B cell (primary cell): ENCODE data around the gene STYX. TPM values are rescaled to one million over a fixed set of nuclear protein-coding genes. Genes with fewer than 3 reads are reported as not detected.

ENCODE experiments used
- ATAC-seq: fragments of 200-7000 bp; cut with Tn5 transposase; one replicate; pipeline ENCODE4 v1.10.0; 2021; ENCODE audit warnings: low read depth, mild to moderate bottlenecking, moderate number of reproducible peaks, moderate library complexity
- CTCF ChIA-PET: fragments of 350-600 bp; sonication (Branson Sonifier 250); formaldehyde crosslinking; loops from one replicate; lab custom pipeline; 2021; ENCODE audit warnings: antibody characterized with exemption, inconsistent platforms; lab: Charles Lee
- POLR2A ChIA-PET: fragments of 350-600 bp; sonication (Branson Sonifier 250); formaldehyde crosslinking; loops from one replicate; lab custom pipeline; 2021; ENCODE audit warnings: antibody characterized with exemption; lab: Charles Lee
- DNase-seq: peaks from one replicate; pipeline ENCODE4 v3.0.0; 2013
- H2AFZ ChIP-seq: 2 replicates; pipeline ENCODE4 v1.6.1; 2012; ENCODE audit warnings: mild to moderate bottlenecking, low read depth, low read length; ENCODE audit not compliant: insufficient read depth, poor library complexity, severe bottlenecking
- H3K27ac ChIP-seq, 2 donors: 1 replicate in 1 of 2; 2 replicates in 1 of 2; pipeline ENCODE4 v1.5.1; 2012 to 2013; ENCODE audit warnings: low read length in 2 of 2, mild to moderate bottlenecking in 2 of 2, moderate library complexity in 1 of 2
- H3K27me3 ChIP-seq, 4 experiments: fragments of 200-600 bp in 1 of 4; sonication (generic) in 1 of 4; replicated peaks in 1 of 4; 1 replicate in 2 of 4; 2 replicates in 2 of 4; pipeline versions ENCODE4 v1.6.1 to v1.7.0; 2013 to 2016; ENCODE audit warnings: low read length in 3 of 4, mild to moderate bottlenecking in 2 of 4, mixed read lengths in 1 of 4, moderate library complexity in 1 of 4; ENCODE audit not compliant: insufficient read depth in 4 of 4, control insufficient read depth in 3 of 4; ENCODE audit errors: control extremely low read depth in 1 of 4
- H3K36me3 ChIP-seq, 2 experiments: replicated peaks in 1 of 2; 1 replicate in 1 of 2; 2 replicates in 1 of 2; pipeline versions ENCODE4 v1.6.1 to v1.7.1; 2013; ENCODE audit warnings: low read length in 1 of 2; ENCODE audit not compliant: insufficient read depth in 2 of 2, control insufficient read depth in 1 of 2; ENCODE audit errors: control extremely low read depth in 1 of 2, extremely low read depth in 1 of 2
- H3K4me1 ChIP-seq, 2 donors: fragments of 200-600 bp in 1 of 2; sonication (generic) in 1 of 2; 1 replicate in 1 of 2; 2 replicates in 1 of 2; pipeline versions ENCODE4 v1.5.1 to v1.6.1; 2013 to 2017; ENCODE audit warnings: low read length in 2 of 2; ENCODE audit not compliant: control insufficient read depth in 2 of 2, insufficient read depth in 2 of 2
- H3K4me2 ChIP-seq: replicated peaks from 2 replicates; pipeline ENCODE3; 2012; ENCODE audit warnings: mild to moderate bottlenecking, low read depth, low read length; ENCODE audit not compliant: poor library complexity, severe bottlenecking
- H3K4me3 ChIP-seq, 5 experiments: fragments of 200-600 bp in 1 of 5; sonication (generic) in 1 of 5; 1 replicate in 3 of 5; 2 replicates in 2 of 5; pipeline versions ENCODE4 v1.5.1 to v1.7.0; 2011 to 2016; ENCODE audit warnings: low read length in 4 of 5, mild to moderate bottlenecking in 4 of 5, low read depth in 2 of 5, control low read depth in 1 of 5, moderate library complexity in 1 of 5; ENCODE audit not compliant: insufficient read depth in 1 of 5; ENCODE audit errors: control extremely low read depth in 1 of 5, extremely low read depth in 1 of 5
- H3K79me2 ChIP-seq: fragments of 200-600 bp; sonication (generic); one replicate; pipeline ENCODE4 v1.6.0; 2016; ENCODE audit warnings: low read length; ENCODE audit not compliant: control insufficient read depth, insufficient read depth
- H3K9ac ChIP-seq: fragments of 200-600 bp; sonication (generic); 2 replicates; pipeline ENCODE4 v1.6.1; 2017; ENCODE audit warnings: mild to moderate bottlenecking, low read length, moderate library complexity
- H3K9me3 ChIP-seq, 3 donors: one replicate each; pipeline versions ENCODE4 v1.6.1 to v1.7.1; 2013; ENCODE audit warnings: low read length in 2 of 3; ENCODE audit not compliant: control insufficient read depth in 2 of 3, insufficient read depth in 1 of 3; ENCODE audit errors: control extremely low read depth in 1 of 3
- H4K20me1 ChIP-seq: 2 replicates; pipeline ENCODE4 v1.6.0; 2012; ENCODE audit warnings: mild to moderate bottlenecking, low read length; ENCODE audit not compliant: insufficient read depth, control insufficient read depth, poor library complexity, severe bottlenecking
- H3K27ac Mint-ChIP-seq: one replicate; pipeline ENCODE4 v1.8.0; 2021; ENCODE audit warnings: mixed read lengths
- H3K27me3 Mint-ChIP-seq: one replicate; pipeline ENCODE4 v1.8.0; 2021; ENCODE audit warnings: mixed read lengths
- H3K4me1 Mint-ChIP-seq: one replicate; pipeline ENCODE4 v1.8.0; 2021; ENCODE audit warnings: mixed read lengths
- H3K4me3 Mint-ChIP-seq: one replicate; pipeline ENCODE4 v1.8.0; 2021; ENCODE audit warnings: mixed read lengths
- H3K9me3 Mint-ChIP-seq: one replicate; pipeline ENCODE4 v1.8.0; 2022; ENCODE audit warnings: mixed read lengths; ENCODE audit not compliant: insufficient read depth
- EZH2 ChIP-seq: IDR thresholded peaks from 2 replicates; pipeline ENCODE4 v1.6.1; 2012; ENCODE audit warnings: borderline replicate concordance, low read depth, mild to moderate bottlenecking, moderate library complexity, low read length; ENCODE audit not compliant: insufficient read depth, poor library complexity, severe bottlenecking
- WGBS: methylation state at CpG from one replicate; pipeline ENCODE4 v1.1.5; 2013; ENCODE audit warnings: missing lambda C conversion rate; ENCODE audit not compliant: insufficient coverage; 5-methylcytosine and 5-hydroxymethylcytosine counted together
- intact Hi-C: fragments of 100-400 bp; cut with micrococcal nuclease; formaldehyde crosslinking; loops from one replicate; pipeline ENCODE4 v1.10.0; 2022
- polyA minus RNA-seq: library from RNA; depleted of rRNA, polyadenylated mRNA; stranded (reverse); fragments of >200 nt; gene quantifications from 2 replicates; pipeline ENCODE4 v1.2.3, GENCODE V29; 2012
- polyA plus RNA-seq: library from polyadenylated mRNA; depleted of rRNA; stranded (reverse); fragments of >200 nt; gene quantifications from 2 replicates; pipeline ENCODE4 v1.2.3, GENCODE V29; 2012
- total RNA-seq, 2 donors: library from RNA; stranded (reverse); fragments of 120-200 nt in 1 of 2; gene quantifications; 1 replicate in 1 of 2; 2 replicates in 1 of 2; pipeline versions ENCODE4 v1.2.3 to v1.2.4, GENCODE V29; 2013 to 2022
- TF ChIP-seq, protein P1 (sequence below): fragments of 200-600 bp; IDR thresholded peaks from one replicate; pipeline ENCODE4 v1.8.0; 2022; ENCODE audit warnings: antibody characterized with exemption, mild to moderate bottlenecking

Gene STYX, protein sequence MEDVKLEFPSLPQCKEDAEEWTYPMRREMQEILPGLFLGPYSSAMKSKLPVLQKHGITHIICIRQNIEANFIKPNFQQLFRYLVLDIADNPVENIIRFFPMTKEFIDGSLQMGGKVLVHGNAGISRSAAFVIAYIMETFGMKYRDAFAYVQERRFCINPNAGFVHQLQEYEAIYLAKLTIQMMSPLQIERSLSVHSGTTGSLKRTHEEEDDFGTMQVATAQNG
- total RNA-seq (15.5 and 15.7 TPM in 2 replicates), polyA plus RNA-seq (5.0 and 5.8 TPM in 2 replicates), polyA minus RNA-seq (10.3 and 12.8 TPM in 2 replicates)
- 17.5 TPM for total RNA-seq (2013)

DNA sequence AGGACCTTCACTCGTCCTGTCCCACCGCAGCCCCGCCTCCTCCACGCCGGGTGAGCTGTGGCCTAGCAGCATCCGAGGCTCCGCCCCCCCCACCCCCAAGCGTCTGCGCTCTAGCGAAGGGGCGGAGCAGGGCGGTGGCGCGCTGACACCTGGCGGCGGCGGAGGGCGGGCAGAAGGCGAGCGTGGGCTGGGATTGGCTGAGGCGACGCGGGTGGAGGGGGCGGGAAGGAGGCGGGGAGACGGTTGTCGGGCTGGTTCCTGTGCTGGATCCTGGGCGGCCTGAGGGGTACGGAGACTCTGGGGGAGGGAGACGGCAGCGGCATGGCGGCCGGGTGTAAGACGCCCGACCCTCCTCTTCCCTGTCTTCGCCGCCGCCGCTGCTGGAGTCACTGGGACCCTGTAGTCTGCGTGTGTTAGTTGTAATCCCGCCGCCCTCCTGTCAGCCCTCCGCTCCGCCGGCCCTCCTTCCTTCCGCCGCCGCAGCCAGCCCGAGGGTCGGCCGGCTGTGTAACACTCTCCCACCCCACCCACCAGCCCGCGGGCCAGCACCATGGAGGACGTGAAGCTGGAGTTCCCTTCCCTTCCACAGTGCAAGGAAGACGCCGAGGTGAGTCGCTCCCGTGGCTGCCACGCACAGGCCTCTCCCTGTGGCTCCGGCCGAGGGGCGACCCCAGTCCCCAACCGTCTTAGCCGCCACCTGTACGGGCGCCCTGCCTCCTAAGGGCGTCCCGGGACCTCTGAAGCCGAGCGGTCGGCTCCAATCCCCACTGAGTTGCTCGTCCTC lies at the start of gene STYX:
STYX (plus strand) TSS at position 242 of the 784 bp plus-strand sequence; CDS start at position 551, 309 bp downstream.
- ChIA-PET POLR2A (interaction anchor here (0.9 to 1.4 kb wide), 4 partner anchors 12 to 61 kb away, joined by 3 to 7 read pairs (median 3); no protein-coding TSS in a partner anchor), CTCF (interaction anchor here (1.5 to 2.2 kb wide), 2 partner anchors 12 to 13 kb away, joined by 5 to 17 read pairs; no protein-coding TSS in a partner anchor)
- Histone ChIP-seq H3K36me3 (peaks cover 3 to 27% of the 10 kb centered on the region in 2 experiments), H3K9ac (peak within 1 kb of the TSS; percentile 86), H3K9me3 (no peaks in the 10 kb centered on the region), H3K79me2 (peaks cover 70% of the 10 kb centered on the region), H3K4me2 (peak within 1 kb of the TSS; percentile 85), H3K27me3 (no peaks in the 10 kb centered on the region), H3K27ac (peak within 1 kb of the TSS; percentile 73 to 87), H2AFZ (peak within 1 kb of the TSS; percentile 98), H4K20me1 (no peaks in the 10 kb centered on the region), H3K4me3 (peak within 1 kb of the TSS; percentile 75 to 99 (median 84)), H3K4me1 (peaks cover 14 to 16% of the 10 kb centered on the region in 2 donors)
- no peak for TF ChIP-seq EZH2
- TF ChIP-seq, protein P1, sequence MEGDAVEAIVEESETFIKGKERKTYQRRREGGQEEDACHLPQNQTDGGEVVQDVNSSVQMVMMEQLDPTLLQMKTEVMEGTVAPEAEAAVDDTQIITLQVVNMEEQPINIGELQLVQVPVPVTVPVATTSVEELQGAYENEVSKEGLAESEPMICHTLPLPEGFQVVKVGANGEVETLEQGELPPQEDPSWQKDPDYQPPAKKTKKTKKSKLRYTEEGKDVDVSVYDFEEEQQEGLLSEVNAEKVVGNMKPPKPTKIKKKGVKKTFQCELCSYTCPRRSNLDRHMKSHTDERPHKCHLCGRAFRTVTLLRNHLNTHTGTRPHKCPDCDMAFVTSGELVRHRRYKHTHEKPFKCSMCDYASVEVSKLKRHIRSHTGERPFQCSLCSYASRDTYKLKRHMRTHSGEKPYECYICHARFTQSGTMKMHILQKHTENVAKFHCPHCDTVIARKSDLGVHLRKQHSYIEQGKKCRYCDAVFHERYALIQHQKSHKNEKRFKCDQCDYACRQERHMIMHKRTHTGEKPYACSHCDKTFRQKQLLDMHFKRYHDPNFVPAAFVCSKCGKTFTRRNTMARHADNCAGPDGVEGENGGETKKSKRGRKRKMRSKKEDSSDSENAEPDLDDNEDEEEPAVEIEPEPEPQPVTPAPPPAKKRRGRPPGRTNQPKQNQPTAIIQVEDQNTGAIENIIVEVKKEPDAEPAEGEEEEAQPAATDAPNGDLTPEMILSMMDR, result no peak
- Mint-ChIP-seq H3K9me3 (no peaks in the 10 kb centered on the region), H3K4me3 (peak within 1 kb of the TSS; percentile 93), H3K4me1 (peaks cover 41% of the 10 kb centered on the region), H3K27me3 (no peaks in the 10 kb centered on the region), H3K27ac (peak within 1 kb of the TSS; percentile 93)
- intact Hi-C loops, result loop anchor here (1.0 to 5.0 kb wide), 8 partner anchors 12 to 1635 kb away; partner anchors contain the start of genes ERO1A, GNPNAT1, GPR137C and PSMC6
- ATAC-seq (peak; percentile 96), DNase-seq (peak; percentile 98)
- under 1% methylated on average over 56 of the region's 72 CpGs for WGBS
